HG03432 (cell line): ENCODE results near the gene TRAPPC12.

Experiments
- ATAC-seq: cut with Tn5 transposase; IDR thresholded peaks from one replicate; pipeline ENCODE4 v1.9.1; 2021; ENCODE audit warnings: mild to moderate bottlenecking, moderate library complexity; ENCODE audit not compliant: unreplicated experiment

TRAPPC12 gene

GRCh38 chr2:3405876-3406275 is 26.4 kb downstream of the TRAPPC12 start:
- ATAC-seq, result no peak

GRCh38 chr2:3406501-3406900 is 27.0 kb downstream of the TRAPPC12 start:
- no peak for ATAC-seq

GRCh38 chr2:3408781-3409180 is 29.3 kb downstream of the TRAPPC12 start:
- no peak for ATAC-seq

- ATAC-seq, result no peak
Observed at GRCh38 chr2:3409627-3410170, 30.2 kb downstream of the TRAPPC12 start.

GRCh38 chr2:3411103-3411502 is 31.6 kb downstream of the TRAPPC12 start:
- no peak for ATAC-seq

GRCh38 chr2:3413697-3414096 is 34.2 kb downstream of the TRAPPC12 start:
- ATAC-seq, result no peak

GRCh38 chr2:3414133-3414860 is 34.8 kb downstream of the TRAPPC12 start:
- ATAC-seq, result no peak

- no peak for ATAC-seq
Observed at GRCh38 chr2:3418766-3419404, 39.4 kb downstream of the TRAPPC12 start.

GRCh38 chr2:3420076-3420768 is 40.7 kb downstream of the TRAPPC12 start:
- ATAC-seq, result peak; percentile 54

GRCh38 chr2:3420769-3421397 is 41.4 kb downstream of the TRAPPC12 start:
- no peak for ATAC-seq

- no peak for ATAC-seq
Observed at GRCh38 chr2:3421580-3421979, 42.1 kb downstream of the TRAPPC12 start.

GRCh38 chr2:3422161-3422779 is 42.8 kb downstream of the TRAPPC12 start:
- peak; percentile 68 for ATAC-seq

- ATAC-seq, result peak; percentile 43
Observed at GRCh38 chr2:3423492-3424170, 44.1 kb downstream of the TRAPPC12 start.

- ATAC-seq, result no peak
Observed at GRCh38 chr2:3424171-3424795, 44.8 kb downstream of the TRAPPC12 start.

- ATAC-seq, result no peak
Observed at GRCh38 chr2:3426615-3427014, 47.1 kb downstream of the TRAPPC12 start.

GRCh38 chr2:3427272-3427671 is 47.8 kb downstream of the TRAPPC12 start:
- peak; percentile 54 for ATAC-seq

- no peak for ATAC-seq
Observed at GRCh38 chr2:3428577-3428976, 49.1 kb downstream of the TRAPPC12 start.

GRCh38 chr2:3429066-3429610 is 49.6 kb downstream of the TRAPPC12 start:
- ATAC-seq, result no peak

- no peak for ATAC-seq
Observed at GRCh38 chr2:3430172-3430571, 50.7 kb downstream of the TRAPPC12 start.
